K562 (cell line): Measurements from ENCODE around the gene TNRC6B. TPM values are rescaled to one million over a fixed set of nuclear protein-coding genes. Genes with fewer than 3 reads are reported as not detected.
A peak's percentile ranks its signal among the peaks of the same experiment; 100 is the strongest.

Experiments
- ATAC-seq: fragments of 200-7000 bp; cut with Tn5 transposase; 3 replicates; pipeline ENCODE4 v1.9.1; 2020; ENCODE audit warnings: moderate library complexity
- BruUV-seq: library from RNA; stranded (reverse); fragments of 400-500 nt; replicated peaks from 2 replicates; lab custom pipeline; 2021; lab: Mats Ljungman, UMichigan
- CTCF ChIA-PET: fragments of 300-600 bp; formaldehyde crosslinking; extraction: SDS; loops from one replicate; lab custom pipeline; 2021; ENCODE audit warnings: low intra/inter-chr PET ratio; lab: Yijun Ruan, JAX
- POLR2A ChIA-PET: fragments of 300-600, 350-650 bp; sonication (Branson Sonifier 250); formaldehyde crosslinking; extraction: SDS; loops from one replicate; lab custom pipeline; 2021; ENCODE audit warnings: antibody characterized with exemption, inconsistent platforms; lab: Yijun Ruan, JAX
- DNase-seq, 4 experiments: peaks; one replicate each; pipeline versions ENCODE4 v3.0.0 to v3.0.0-alpha.2; 2011 to 2018; ENCODE audit warnings: low spot score in 3 of 4, mixed read lengths in 3 of 4; ENCODE audit errors: extremely low read depth in 1 of 4
- FAIRE-seq: peaks from 2 replicates; lab custom pipeline; 2011; peaks lifted over from hg19 to GRCh38; lab: Jason Lieb, UNC
- H2AFZ ChIP-seq: 2 replicates; pipeline ENCODE4 v1.6.0; 2011; ENCODE audit warnings: low read depth, low read length, control low read depth, inconsistent platforms
- H3K27ac ChIP-seq: fragments of 200-600 bp; 3 replicates; pipeline ENCODE4 v1.8.0; 2011; ENCODE audit warnings: low read depth, mild to moderate bottlenecking, control low read depth, inconsistent platforms, low read length, moderate library complexity, mixed read lengths; ENCODE audit errors: extremely low read depth
- H3K27me3 ChIP-seq, 2 experiments: fragments of 300-600 bp in 1 of 2; 2 replicates in 1 of 2; 3 replicates in 1 of 2; pipeline versions ENCODE4 v1.6.0 to v1.8.0; 2011; ENCODE audit warnings: inconsistent platforms in 2 of 2, low read length in 2 of 2, mild to moderate bottlenecking in 1 of 2, mixed read lengths in 1 of 2, moderate library complexity in 1 of 2; ENCODE audit not compliant: control insufficient read depth in 2 of 2, insufficient read depth in 2 of 2
- H3K36me3 ChIP-seq: fragments of 300-600 bp; 3 replicates; pipeline ENCODE4 v1.8.0; 2011; ENCODE audit warnings: mild to moderate bottlenecking, low read length, inconsistent platforms; ENCODE audit not compliant: control insufficient read depth, insufficient read depth
- H3K4me1 ChIP-seq, 2 experiments: fragments of 200-600 bp in 1 of 2; replicated peaks in 1 of 2; 2 replicates in 1 of 2; 3 replicates in 1 of 2; pipeline versions ENCODE4 v1.5.1 to v1.8.0; 2011; ENCODE audit warnings: inconsistent platforms in 2 of 2, low read length in 2 of 2, mild to moderate bottlenecking in 1 of 2, mixed read lengths in 1 of 2, moderate library complexity in 1 of 2; ENCODE audit not compliant: control insufficient read depth in 2 of 2, insufficient read depth in 2 of 2
- H3K4me2 ChIP-seq: 2 replicates; pipeline ENCODE4 v1.6.1; 2011; ENCODE audit warnings: low read length, control low read depth, inconsistent platforms, mixed read lengths; ENCODE audit not compliant: insufficient read depth
- H3K4me3 ChIP-seq: fragments of 200-600 bp; sonication (generic), shearing (Covaris generic); 2 replicates; pipeline ENCODE4 v1.5.1; 2016; ENCODE audit warnings: control low read depth, inconsistent platforms
- H3K79me2 ChIP-seq: fragments of 200-600 bp; 3 replicates; pipeline ENCODE4 v1.8.0; 2011; ENCODE audit warnings: low read length, inconsistent platforms; ENCODE audit not compliant: control insufficient read depth, insufficient read depth
- H3K9ac ChIP-seq, 2 experiments: 2 replicates each; pipeline versions ENCODE4 v1.6.0 to v1.6.1; 2011; ENCODE audit warnings: low read depth in 2 of 2, low read length in 2 of 2, control low read depth in 1 of 2, inconsistent platforms in 1 of 2, mild to moderate bottlenecking in 1 of 2, mixed read lengths in 1 of 2; ENCODE audit not compliant: insufficient read depth in 1 of 2
- H3K9me1 ChIP-seq: one replicate; pipeline ENCODE4 v1.6.0; 2011; ENCODE audit warnings: inconsistent platforms, mild to moderate bottlenecking, low read length, moderate library complexity; ENCODE audit not compliant: control insufficient read depth, insufficient read depth
- H3K9me3 ChIP-seq: replicated peaks from 2 replicates; pipeline ENCODE4 v1.5.1; 2011; ENCODE audit warnings: low read depth, low read length, inconsistent platforms; ENCODE audit not compliant: control insufficient read depth, insufficient read depth
- H4K20me1 ChIP-seq: replicated peaks from 2 replicates; pipeline ENCODE4 v1.6.1; 2011; ENCODE audit warnings: low read length, inconsistent platforms, mixed read lengths; ENCODE audit not compliant: control insufficient read depth, insufficient read depth
- CHCHD3 ChIP-seq: fragments of 250-450 bp; sonication (Bioruptor Pico); IDR thresholded peaks from 2 replicates; pipeline ENCODE4 v2.1.2; 2022; ENCODE audit warnings: mild to moderate bottlenecking
- CREB1 ChIP-seq, 2 experiments: sonication (generic) in 1 of 2; formaldehyde crosslinking in 1 of 2; IDR thresholded peaks; 2 replicates each; pipeline versions ENCODE4 v1.6.1 to v1.8.0; 2012 to 2022; ENCODE audit warnings: inconsistent platforms in 1 of 2, mild to moderate bottlenecking in 1 of 2, missing genetic modification reagents in 1 of 2, moderate library complexity in 1 of 2
- GABPB2 ChIP-seq: fragments of 250-450 bp; sonication (Bioruptor Pico); conservative IDR thresholded peaks from 2 replicates; pipeline ENCODE4 v1.5.1; 2021; ENCODE audit warnings: mild to moderate bottlenecking
- HDGF ChIP-seq: fragments of 450-650 bp; IDR thresholded peaks from 2 replicates; pipeline ENCODE4 v1.6.1; 2016
- HMGN3 ChIP-seq: IDR thresholded peaks from 2 replicates; pipeline ENCODE4 v1.6.1; 2011; ENCODE audit warnings: borderline replicate concordance, low read depth, mild to moderate bottlenecking, mixed read lengths, low read length; ENCODE audit not compliant: insufficient read length; ENCODE audit errors: extremely low read depth
- KHSRP ChIP-seq: fragments of 450-650 bp; IDR thresholded peaks from 2 replicates; pipeline ENCODE4 v1.6.1; 2017
- KLF16 ChIP-seq: IDR thresholded peaks from 2 replicates; pipeline ENCODE4 v1.6.1; 2016; ENCODE audit warnings: antibody characterized with exemption
- MAFK ChIP-seq: IDR thresholded peaks from 2 replicates; pipeline ENCODE4 v1.6.1; 2011; ENCODE audit warnings: low read length, improper control_type of control experiment
- NFE2 ChIP-seq: IDR thresholded peaks from 2 replicates; pipeline ENCODE4 v1.6.1; 2014; ENCODE audit warnings: antibody characterized with exemption, low read depth
- OTX1 ChIP-seq: fragments of 450-650 bp; formaldehyde crosslinking; IDR thresholded peaks from 2 replicates; pipeline ENCODE4 v1.4.0; 2022; ENCODE audit warnings: mild to moderate bottlenecking
- RUNX1 ChIP-seq: sonication (generic); IDR thresholded peaks from 2 replicates; pipeline ENCODE4 v1.6.1; 2016; ENCODE audit warnings: antibody characterized with exemption, low read depth
- SMARCE1 ChIP-seq: fragments of 450-650 bp; IDR thresholded peaks from 2 replicates; pipeline ENCODE4 v1.7.1; 2016; ENCODE audit warnings: mild to moderate bottlenecking
- SP2 ChIP-seq: IDR thresholded peaks from 2 replicates; pipeline ENCODE4 v1.6.1; 2011; ENCODE audit warnings: mild to moderate bottlenecking, low read depth, low read length, moderate library complexity; ENCODE audit not compliant: poor library complexity, severe bottlenecking; ENCODE audit errors: extremely low read depth
- SREBF1 ChIP-seq: fragments of 150-350 bp; IDR thresholded peaks from 2 replicates; pipeline ENCODE4 v1.6.1; 2014; ENCODE audit warnings: antibody characterized with exemption, low read depth, low read length, borderline replicate concordance
- TBL1XR1 ChIP-seq, 2 experiments: IDR thresholded peaks; 2 replicates each; pipeline ENCODE4 v1.6.1; 2012; ENCODE audit warnings: improper control_type of control experiment in 2 of 2, low read length in 2 of 2, mild to moderate bottlenecking in 1 of 2
- TCF7L2 ChIP-seq: fragments of 150-350 bp; IDR thresholded peaks from 2 replicates; pipeline ENCODE4 v1.6.1; 2016; ENCODE audit warnings: low read depth, mild to moderate bottlenecking, low read length, moderate library complexity
- THRB ChIP-seq: fragments of 450-650 bp; formaldehyde crosslinking; conservative IDR thresholded peaks from 2 replicates; pipeline ENCODE4 v1.4.0; 2022; ENCODE audit warnings: mild to moderate bottlenecking, missing genetic modification characterization
- ZNF239 ChIP-seq: fragments of 250-450 bp; sonication (Bioruptor Pico); IDR thresholded peaks from 2 replicates; pipeline ENCODE4 v1.4.0; 2020; ENCODE audit warnings: mild to moderate bottlenecking
- ZNF324 ChIP-seq: fragments of 250-450 bp; sonication (Bioruptor Pico); IDR thresholded peaks from 2 replicates; pipeline ENCODE4 v1.4.0; 2020; ENCODE audit warnings: mild to moderate bottlenecking
- ZNF655 ChIP-seq: fragments of 250-450 bp; sonication (Bioruptor Pico); IDR thresholded peaks from 2 replicates; pipeline ENCODE4 v1.5.0; 2021
- ZNF76 ChIP-seq: fragments of 250-450 bp; sonication (Bioruptor Pico); IDR thresholded peaks from 2 replicates; pipeline ENCODE4 v1.4.0; 2020; ENCODE audit warnings: mild to moderate bottlenecking, moderate library complexity, borderline replicate concordance
- in situ Hi-C: fragments of 300-500 bp; cut with MboI; formaldehyde crosslinking; loops from 4 replicates; pipeline ENCODE4 v1.15.0; 2018; ENCODE audit warnings: inconsistent platforms, mixed read lengths
- intact Hi-C: fragments of 100-400 bp; cut with micrococcal nuclease; formaldehyde crosslinking; loops from 2 replicates; pipeline ENCODE4 v1.14.2; 2022
- polyA plus RNA-seq, 8 experiments: library from polyadenylated mRNA; depleted of rRNA in 4 of 8; stranded (reverse) in 5 of 8; unstranded in 3 of 8; fragments of >200 nt; fragmentation: Nextera tagmentation in 2 of 8; fragmentation: Illumina TruSeq in 1 of 8; extraction: Ambion mirVana in 2 of 8; extraction: Trizol in 1 of 8; gene quantifications; 2 replicates each; pipeline versions ENCODE4 v1.2.1 to v1.2.3, GENCODE V29; 2011 to 2014; ENCODE audit warnings: inconsistent platforms in 1 of 8, missing spikeins in 1 of 8
- total RNA-seq, 7 experiments: library from RNA; depleted of rRNA in 6 of 7; stranded (reverse); fragments of >200 nt in 6 of 7; fragmentation: Illumina TruSeq in 2 of 7; extraction: Trizol in 2 of 7; gene quantifications; 2 replicates each; pipeline versions ENCODE4 v1.2.1 to v1.2.3, GENCODE V29; 2011 to 2021; ENCODE audit warnings: low replicate concordance in 1 of 7

TNRC6B gene
- total and polyA plus RNA-seq, 9 of the 15 experiments (the other 6 are each of a cell fraction or from before 2014, with no cell fraction given) = 0.96 to 18.8 (median 10.8) TPM

DNA sequence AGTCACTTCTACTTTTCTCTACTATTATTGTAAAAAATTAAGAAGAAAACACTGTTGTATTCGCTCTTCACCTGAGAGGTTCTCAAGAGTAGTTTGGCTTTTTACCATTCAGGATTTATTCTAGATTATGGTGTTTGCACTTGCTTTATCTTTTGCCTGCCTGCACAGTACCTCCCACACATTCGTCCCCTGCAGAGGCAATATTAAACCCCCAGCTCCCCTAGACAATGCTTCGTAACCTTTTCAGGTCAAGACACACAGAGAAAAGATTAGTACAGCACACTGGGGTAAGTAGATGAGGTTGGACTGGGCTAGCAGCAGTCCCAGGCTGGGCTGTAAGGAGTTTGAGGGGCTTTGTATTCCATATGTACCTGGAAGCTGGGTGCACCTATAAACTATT is 62.4 kb downstream of the TNRC6B start (continued):
- TF ChIP-seq TBL1XR1 (IDR thresholded peaks at IDR 0.05; ENCODE audit: low read length in 2 of 2) (peak in 1 of 2 experiments; percentile 62; a peak in 1 of 4 replicates), KHSRP (no peak), SMARCE1 (peak; percentile 44; the same call in 1 of the 2 replicates), KLF16 (peak; percentile 65; the same call in 1 of the 2 replicates), CHCHD3 (CRISPR knock-in tag) (no peak), ZNF655 (CRISPR knock-in tag) (no peak), CREB1 (IDR thresholded peaks at IDR 0.05) (no peak), CREB1 (CRISPR knock-in tag; IDR thresholded peaks at IDR 0.05) (no peak), HDGF (no peak)
- TF ChIP-seq, all 486 proteins: peak for 26

- POLR2A ChIA-PET = no interaction called here
- H3K9me3 ChIP-seq = no peaks in the 10 kb centered on the region
- BruUV-seq = no TSS peak
- in situ Hi-C loops = no loop called here
- peaks cover 0 to 8% of the 10 kb centered on the region in 2 experiments; a peak in 3 of 5 replicates for H3K4me1 ChIP-seq
- H3K9me1 ChIP-seq = peaks cover 2% of the 10 kb centered on the region
- TF ChIP-seq ZNF239 (CRISPR knock-in tag) (no peak), NFE2 (no peak), OTX1 (CRISPR knock-in tag) (no peak), SREBF1 (no peak), ZNF76 (CRISPR knock-in tag) (no peak), THRB (no peak), RUNX1 (no peak), MAFK (no peak), HMGN3 (no peak), TCF7L2 (no peak), ZNF324 (CRISPR knock-in tag) (no peak), SP2 (no peak), GABPB2 (no peak)
- no peak for FAIRE-seq
- peaks cover 38% of the 10 kb centered on the region for H3K79me2 ChIP-seq
- peaks cover 1% of the 10 kb centered on the region; the same call in 1 of the 3 replicates for H3K36me3 ChIP-seq
- no peak for DNase-seq
- no peak overlapping the region for H2AFZ ChIP-seq
- H3K4me2 ChIP-seq = no peak overlapping the region
- CTCF ChIA-PET = no interaction called here
- no peaks in the 10 kb centered on the region for H3K27me3 ChIP-seq
- no peak overlapping the region for H3K9ac ChIP-seq
- H3K4me3 ChIP-seq = no peak overlapping the region
- peaks cover 15% of the 10 kb centered on the region for H4K20me1 ChIP-seq
- ATAC-seq = no peak
- intact Hi-C loops = no loop called here
- H3K27ac ChIP-seq = no peak overlapping the region
Observed at GRCh38 chr22:40240686-40241085, 63.0 kb downstream of the TNRC6B start.
